Stomach smooth muscle (tissue), 2 donors: Measurements from ENCODE around the gene RPL10.

ENCODE experiments used
- H3K27ac ChIP-seq: one replicate; pipeline ENCODE4 v1.7.0; 2013; ENCODE audit warnings: mild to moderate bottlenecking, low read length, inconsistent platforms
- H3K27me3 ChIP-seq, 2 donors: one replicate each; pipeline ENCODE4 v1.7.0; 2013; ENCODE audit warnings: low read length in 2 of 2; ENCODE audit not compliant: insufficient read depth in 2 of 2, control insufficient read depth in 1 of 2
- H3K36me3 ChIP-seq, 2 donors: one replicate each; pipeline ENCODE4 v1.7.0; 2013; ENCODE audit warnings: low read length in 2 of 2; ENCODE audit not compliant: control insufficient read depth in 2 of 2, insufficient read depth in 2 of 2
- H3K4me1 ChIP-seq: one replicate; pipeline ENCODE4 v1.7.0; 2013; ENCODE audit warnings: low read length; ENCODE audit not compliant: control insufficient read depth, insufficient read depth
- H3K4me3 ChIP-seq, 2 donors: one replicate each; pipeline ENCODE4 v1.7.0; 2013; ENCODE audit warnings: low read length in 2 of 2
- H3K9ac ChIP-seq, 2 donors: one replicate each; pipeline ENCODE4 v1.7.0; 2013; ENCODE audit warnings: low read length in 2 of 2, mild to moderate bottlenecking in 1 of 2
- H3K9me3 ChIP-seq, 2 donors: one replicate each; pipeline ENCODE4 v1.7.0; 2013; ENCODE audit warnings: low read length in 2 of 2; ENCODE audit not compliant: control insufficient read depth in 2 of 2
- donor health status: healthy.
- donor health status: Pancreatic carcinoma.

The RPL10 gene

GRCh38 chrX:154433605-154434004, 35.4 kb downstream of the RPL10 start:
- no peak overlapping the region for H3K9ac ChIP-seq
- H3K27ac ChIP-seq: no peak overlapping the region
- H3K36me3 ChIP-seq: peaks cover 0 to 9% of the 10 kb centered on the region in 2 donors
- H3K4me3 ChIP-seq: no peak overlapping the region
- peaks cover 22% of the 10 kb centered on the region for H3K4me1 ChIP-seq
- no peaks in the 10 kb centered on the region for H3K9me3 ChIP-seq
- peaks cover 0 to 2% of the 10 kb centered on the region in 2 donors for H3K27me3 ChIP-seq

- H3K4me3 ChIP-seq: no peak overlapping the region
- no peak overlapping the region for H3K27ac ChIP-seq
- H3K27me3 ChIP-seq: peaks cover 0 to 2% of the 10 kb centered on the region in 2 donors
- H3K9me3 ChIP-seq: no peaks in the 10 kb centered on the region
- peaks cover 0 to 9% of the 10 kb centered on the region in 2 donors for H3K36me3 ChIP-seq
- no peak overlapping the region for H3K9ac ChIP-seq
- peaks cover 22% of the 10 kb centered on the region for H3K4me1 ChIP-seq
Observed at GRCh38 chrX:154434394-154435168, 36.4 kb downstream of the RPL10 start.

DNA sequence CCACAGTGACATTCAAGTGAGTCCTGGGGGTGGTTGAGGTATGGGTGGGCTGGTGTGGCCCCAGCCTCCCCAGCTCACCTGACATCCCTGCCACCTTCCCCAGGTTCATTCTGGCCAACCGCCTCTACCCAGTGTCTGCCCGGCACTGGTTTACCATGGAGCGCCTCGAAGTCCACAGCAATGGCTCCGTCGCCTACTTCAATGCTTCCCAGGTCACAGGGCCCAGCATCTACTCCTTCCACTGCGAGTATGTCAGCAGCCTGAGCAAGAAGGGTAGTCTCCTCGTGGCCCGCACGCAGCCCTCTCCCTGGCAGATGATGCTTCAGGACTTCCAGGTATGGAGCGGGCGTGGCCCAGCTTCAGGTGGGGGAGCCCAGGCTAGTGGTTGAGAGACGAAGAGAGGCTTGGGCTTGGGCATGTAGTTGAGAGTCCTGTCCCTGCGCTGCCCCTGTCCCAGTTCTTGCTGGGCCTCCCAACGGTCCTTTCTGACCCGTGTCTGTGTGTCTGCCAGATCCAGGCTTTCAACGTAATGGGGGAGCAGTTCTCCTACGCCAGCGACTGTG, 37.1 kb downstream of the RPL10 start:
- Histone ChIP-seq H3K4me1 (peaks cover 19% of the 10 kb centered on the region), H3K27ac (no peak overlapping the region), H3K9ac (no peak overlapping the region), H3K9me3 (no peaks in the 10 kb centered on the region), H3K27me3 (peaks cover 0 to 2% of the 10 kb centered on the region in 2 donors), H3K36me3 (peaks cover under 1 to 9% of the 10 kb centered on the region in 2 donors), H3K4me3 (no peak overlapping the region)

GRCh38 chrX:154436374-154436982, 38.3 kb downstream of the RPL10 start:
- peaks cover 0 to 2% of the 10 kb centered on the region in 2 donors for H3K27me3 ChIP-seq
- H3K27ac ChIP-seq: peak overlapping the region; percentile 46
- H3K9ac ChIP-seq: peak overlapping the region in 1 of 2 donors; percentile 21
- peaks cover 24% of the 10 kb centered on the region for H3K4me1 ChIP-seq
- H3K9me3 ChIP-seq: no peaks in the 10 kb centered on the region
- peaks cover 5 to 11% of the 10 kb centered on the region in 2 donors for H3K36me3 ChIP-seq
- peak overlapping the region; percentile 31 to 75 for H3K4me3 ChIP-seq

- Histone ChIP-seq H3K9me3 (no peaks in the 10 kb centered on the region), H3K36me3 (peaks cover 8 to 12% of the 10 kb centered on the region in 2 donors), H3K9ac (peak within 1 kb of the TSS; percentile 52 to 55), H3K27me3 (peaks cover 0 to 4% of the 10 kb centered on the region in 2 donors), H3K4me3 (peak within 1 kb of the TSS; percentile 68 to 75), H3K4me1 (peaks cover 24% of the 10 kb centered on the region), H3K27ac (peak within 1 kb of the TSS; percentile 46)
Observed at GRCh38 chrX:154436983-154437752, 39.0 kb downstream of the RPL10 start, which contains the start of gene GDI1. Gene GDI1, plus strand, starts transcription at chrX:154437154. Its CDS starts 101 bp downstream, at chrX:154437255.

DNA sequence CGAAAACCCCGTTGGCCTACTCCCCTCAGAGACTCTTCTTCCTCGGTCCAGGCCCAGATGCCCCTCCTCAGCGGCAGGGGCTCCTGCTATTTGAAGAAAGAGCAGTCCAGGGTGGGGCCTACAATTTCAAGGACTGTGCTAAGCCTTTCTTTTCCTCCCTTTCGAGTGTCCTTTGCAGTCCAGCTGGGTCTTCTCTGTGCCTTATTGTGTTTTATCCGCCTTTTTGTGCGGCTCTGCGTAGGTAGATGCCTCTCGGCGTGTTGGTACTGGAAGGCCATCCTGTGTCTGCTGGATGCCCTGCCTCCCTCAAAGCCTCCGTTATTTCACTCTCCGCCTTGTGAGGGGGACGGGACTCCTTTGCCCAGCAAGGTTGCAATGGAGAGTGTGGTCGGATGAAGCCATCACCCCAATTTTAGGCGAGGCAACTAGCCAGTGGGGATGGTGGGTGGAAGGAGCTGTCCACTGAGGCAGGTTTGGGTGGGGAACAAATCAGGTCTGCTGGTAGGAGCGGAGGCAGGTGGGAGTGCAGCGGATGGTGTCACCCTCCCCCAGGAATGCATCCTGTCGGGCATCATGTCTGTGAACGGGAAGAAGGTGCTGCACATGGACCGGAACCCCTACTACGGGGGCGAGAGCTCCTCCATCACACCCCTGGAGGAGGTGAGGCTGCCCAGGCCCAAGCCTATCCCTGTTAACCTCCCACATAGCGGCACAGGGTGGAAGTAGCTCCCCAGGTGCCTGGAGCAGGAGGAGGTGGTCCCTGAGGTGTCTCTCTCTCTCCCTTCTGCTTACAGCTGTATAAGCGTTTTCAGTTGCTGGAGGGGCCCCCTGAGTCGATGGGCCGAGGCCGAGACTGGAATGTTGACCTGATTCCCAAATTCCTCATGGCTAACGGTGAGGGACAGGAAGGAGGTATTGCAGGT, 40.1 kb downstream of the RPL10 start:
- peaks cover 0 to 4% of the 10 kb centered on the region in 2 donors for H3K27me3 ChIP-seq
- H3K27ac ChIP-seq: peak overlapping the region; percentile 11

DNA sequence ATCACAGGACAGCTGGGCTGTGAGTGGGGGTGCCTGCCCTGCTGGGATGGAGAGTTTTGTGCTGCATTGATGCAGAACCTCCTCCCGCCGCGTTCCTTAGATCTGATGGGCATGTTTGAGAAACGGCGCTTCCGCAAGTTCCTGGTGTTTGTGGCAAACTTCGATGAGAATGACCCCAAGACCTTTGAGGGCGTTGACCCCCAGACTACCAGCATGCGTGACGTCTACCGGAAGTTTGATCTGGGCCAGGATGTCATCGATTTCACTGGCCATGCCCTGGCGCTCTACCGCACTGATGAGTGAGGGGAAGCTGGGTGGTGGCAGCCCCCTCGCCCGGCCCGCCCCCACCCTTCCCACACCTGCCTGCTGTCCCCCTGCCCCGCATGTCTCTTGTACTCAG, 41.7 kb downstream of the RPL10 start:
- H3K9me3 ChIP-seq: no peaks in the 10 kb centered on the region

More for the DNA sequence above, 40.1 kb downstream of the RPL10 start:
- H3K9me3 ChIP-seq: no peaks in the 10 kb centered on the region
- H3K4me1 ChIP-seq: peaks cover 24% of the 10 kb centered on the region
- H3K36me3 ChIP-seq: peaks cover 8 to 10% of the 10 kb centered on the region in 2 donors
- H3K4me3 ChIP-seq: peak overlapping the region; percentile 68 to 75
- peak overlapping the region; percentile 52 to 55 for H3K9ac ChIP-seq

DNA sequence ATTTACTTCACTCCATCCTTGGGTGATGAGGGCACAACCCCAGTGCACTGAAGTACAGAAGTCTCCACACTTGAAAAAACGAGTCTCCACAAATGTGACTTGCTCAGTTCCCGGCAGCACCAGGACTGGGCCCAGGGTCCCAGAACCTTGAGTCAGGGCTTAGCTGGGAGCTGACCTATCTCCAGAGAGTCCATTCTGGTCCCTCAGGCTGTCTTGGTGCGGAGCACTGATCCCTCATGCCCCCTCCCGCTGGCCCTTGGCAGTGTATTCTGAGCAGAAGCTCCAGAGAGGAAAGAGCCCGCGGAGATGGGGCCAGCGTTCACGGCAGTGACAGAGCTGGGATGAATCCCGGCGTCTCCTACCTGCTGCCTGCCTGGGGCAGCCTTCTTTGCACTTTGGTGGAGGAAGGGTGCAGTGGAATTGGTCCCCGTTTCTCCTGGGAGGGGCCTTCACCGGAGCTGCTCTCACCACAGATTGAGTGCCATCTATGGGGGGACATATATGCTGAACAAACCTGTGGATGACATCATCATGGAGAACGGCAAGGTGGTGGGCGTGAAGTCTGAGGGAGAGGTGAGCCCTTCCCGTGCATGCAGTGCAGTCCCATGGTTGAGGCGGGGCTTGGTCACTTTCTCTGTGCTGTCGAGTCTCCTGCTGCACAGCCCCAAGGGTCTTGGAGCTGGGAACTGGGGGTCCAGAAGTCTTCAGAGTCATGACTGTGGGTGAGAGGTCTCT, 42.6 kb downstream of the RPL10 start:
- peaks cover 41% of the 10 kb centered on the region for H3K4me1 ChIP-seq
- peaks cover 0 to 9% of the 10 kb centered on the region in 2 donors for H3K27me3 ChIP-seq
- H3K27ac ChIP-seq: no peak overlapping the region
- H3K9ac ChIP-seq: no peak overlapping the region
- no peaks in the 10 kb centered on the region for H3K9me3 ChIP-seq
- peaks cover 6 to 8% of the 10 kb centered on the region in 2 donors for H3K36me3 ChIP-seq
- no peak overlapping the region for H3K4me3 ChIP-seq

More for the DNA sequence above, 41.7 kb downstream of the RPL10 start:
- Histone ChIP-seq H3K27ac (no peak overlapping the region), H3K36me3 (peaks cover 5 to 8% of the 10 kb centered on the region in 2 donors), H3K27me3 (peaks cover 0 to 7% of the 10 kb centered on the region in 2 donors), H3K4me3 (no peak overlapping the region), H3K9ac (no peak overlapping the region), H3K4me1 (peaks cover 32% of the 10 kb centered on the region)

- H3K9ac ChIP-seq: no peak overlapping the region
- peaks cover 39% of the 10 kb centered on the region for H3K4me1 ChIP-seq
- no peak overlapping the region for H3K27ac ChIP-seq
- H3K27me3 ChIP-seq: peaks cover 0 to 9% of the 10 kb centered on the region in 2 donors
- peaks cover 10% of the 10 kb centered on the region in 2 donors for H3K36me3 ChIP-seq
- H3K9me3 ChIP-seq: no peaks in the 10 kb centered on the region
- H3K4me3 ChIP-seq: no peak overlapping the region
Observed at GRCh38 chrX:154441564-154441963, 43.4 kb downstream of the RPL10 start.
